ENCODE results near the gene ZCCHC9.
"Not testable (repeated sequence)": the region's sequence is repeated elsewhere in the genome, so short reads cannot be mapped to it uniquely, and the experiment has no call there.

The ZCCHC9 gene

GRCh38 chr5:81308836-81309235 lies 7.4 kb downstream of the ZCCHC9 start:
- DNase-seq (ENCODE audit: low read depth) = no peak

- DNase-seq (ENCODE audit: low read depth) = no peak
These were observed 9.1 kb downstream of the ZCCHC9 start for GRCh38 chr5:81310402-81311063.

GRCh38 chr5:81313278-81313677 lies 11.9 kb downstream of the ZCCHC9 start:
- DNase-seq (ENCODE audit: low read depth) = no peak

DNA sequence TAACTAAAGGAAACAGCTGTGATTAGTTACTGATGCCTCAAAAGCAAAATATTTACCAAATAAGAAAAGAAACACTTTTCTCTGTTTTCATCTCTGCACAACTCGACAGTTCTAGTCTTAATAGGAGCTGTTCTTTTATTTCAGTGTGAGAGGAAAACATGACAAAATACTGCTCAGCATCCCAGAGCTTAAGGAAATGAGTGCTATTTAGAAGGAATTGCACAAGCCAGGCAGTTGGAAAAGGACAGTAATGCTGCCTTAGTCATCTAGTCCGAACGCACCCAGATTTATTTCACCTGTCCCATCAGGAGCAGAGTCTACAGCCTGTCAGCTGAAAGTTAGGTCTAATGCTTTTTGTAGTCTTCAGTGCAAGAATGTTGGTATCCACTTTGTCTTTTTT lies 12.3 kb downstream of the ZCCHC9 start:
- no peak for DNase-seq (ENCODE audit: low read depth)

GRCh38 chr5:81314581-81314980 lies 13.2 kb downstream of the ZCCHC9 start:
- no peak for DNase-seq (ENCODE audit: low read depth)

GRCh38 chr5:81315336-81315735 lies 13.9 kb downstream of the ZCCHC9 start:
- DNase-seq (ENCODE audit: low read depth) = peak; percentile 20

GRCh38 chr5:81315830-81316229 lies 14.4 kb downstream of the ZCCHC9 start:
- DNase-seq (ENCODE audit: low read depth) = no peak

DNA sequence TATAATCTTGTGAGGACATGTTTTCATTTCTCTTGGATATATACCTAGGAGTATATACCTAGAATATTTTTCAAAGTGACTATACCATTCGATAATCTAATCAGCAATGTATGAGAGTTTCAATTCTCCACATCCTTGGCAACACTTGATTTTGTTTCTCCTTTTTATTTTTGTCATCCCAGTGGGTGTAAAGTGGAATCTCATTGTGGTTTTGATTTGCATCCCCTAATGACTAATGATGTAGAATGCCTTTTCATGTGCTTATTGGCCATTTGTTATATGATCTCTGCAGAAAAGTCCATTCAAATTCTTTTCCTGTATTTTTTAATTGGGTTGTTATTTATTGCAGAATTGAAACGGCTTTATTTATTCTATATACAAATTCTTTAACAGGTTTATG lies 15.2 kb downstream of the ZCCHC9 start:
- DNase-seq (ENCODE audit: low read depth) = no peak

- DNase-seq (ENCODE audit: low read depth) = no peak
These were observed 16.1 kb downstream of the ZCCHC9 start for GRCh38 chr5:81317536-81317935.

DNA sequence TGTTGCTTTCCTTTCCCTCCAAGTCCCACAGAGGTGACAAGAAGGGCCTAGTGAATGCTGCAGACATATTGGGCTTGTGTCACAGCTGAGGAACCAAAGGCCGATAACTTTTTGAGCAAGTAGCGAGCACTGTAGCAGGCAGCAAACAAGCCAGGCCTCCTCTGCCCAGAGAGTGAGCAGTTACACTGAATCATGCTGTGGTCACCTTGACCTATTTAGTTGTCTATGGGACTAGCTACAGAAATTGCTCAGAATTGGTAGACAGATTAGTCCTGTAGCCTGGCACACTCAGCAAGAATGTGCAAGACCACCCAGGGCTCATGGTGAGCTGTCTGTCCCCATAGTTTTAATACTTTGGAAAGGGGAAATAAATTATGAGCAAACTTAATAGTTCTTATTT lies 25.2 kb downstream of the ZCCHC9 start:
- no peak for DNase-seq (ENCODE audit: low read depth)

GRCh38 chr5:81334304-81335061 lies 33.1 kb downstream of the ZCCHC9 start:
- no peak for DNase-seq (ENCODE audit: low read depth)

DNA sequence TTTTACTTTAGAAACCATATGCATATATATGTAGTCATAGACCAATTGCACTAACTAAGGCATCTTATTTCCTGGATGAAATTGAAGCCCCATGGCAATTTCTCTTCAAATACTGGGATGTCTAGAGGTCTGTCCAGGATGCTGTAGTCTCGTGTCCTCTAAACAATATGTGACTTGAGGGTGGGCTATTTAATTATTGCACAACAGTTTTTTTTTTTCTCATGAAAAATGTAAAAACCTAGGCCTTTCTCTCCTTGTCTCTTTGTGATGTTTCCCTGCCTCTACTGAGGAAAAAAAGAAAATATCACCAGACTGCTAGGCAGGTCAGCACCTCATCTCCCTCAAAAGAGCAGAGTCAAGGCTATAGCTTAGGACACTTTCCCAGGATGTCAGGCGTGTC lies 34.6 kb downstream of the ZCCHC9 start:
- DNase-seq (ENCODE audit: low read depth) = no peak

GRCh38 chr5:81336556-81336955 lies 35.2 kb downstream of the ZCCHC9 start:
- no peak for DNase-seq (ENCODE audit: low read depth)

- no peak for DNase-seq (ENCODE audit: low read depth)
These were observed 36.4 kb downstream of the ZCCHC9 start for GRCh38 chr5:81337803-81338202.

DNA sequence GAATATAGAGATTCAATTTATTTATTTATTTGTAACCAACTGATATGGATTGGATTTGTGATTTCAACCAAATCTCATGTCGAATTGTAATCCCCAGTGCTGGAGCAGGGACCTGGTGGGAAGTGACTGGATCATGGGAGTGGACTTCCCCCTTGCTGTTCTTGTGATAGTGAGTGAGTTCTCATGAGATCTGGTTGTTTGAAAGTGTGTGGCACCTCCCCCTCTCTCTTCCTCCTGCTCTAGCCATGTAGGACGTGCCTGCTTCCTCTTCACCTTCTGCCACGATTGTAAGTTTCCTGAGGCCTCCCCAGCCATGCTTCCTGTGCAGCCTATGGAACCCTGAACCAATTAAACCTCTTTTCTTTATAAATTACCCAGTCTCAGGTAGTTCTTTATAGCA lies 36.8 kb downstream of the ZCCHC9 start:
- DNase-seq (ENCODE audit: low read depth) = not testable (repeated sequence)

- no peak for DNase-seq (ENCODE audit: low read depth)
These were observed 43.3 kb downstream of the ZCCHC9 start for GRCh38 chr5:81344736-81345135.

DNA sequence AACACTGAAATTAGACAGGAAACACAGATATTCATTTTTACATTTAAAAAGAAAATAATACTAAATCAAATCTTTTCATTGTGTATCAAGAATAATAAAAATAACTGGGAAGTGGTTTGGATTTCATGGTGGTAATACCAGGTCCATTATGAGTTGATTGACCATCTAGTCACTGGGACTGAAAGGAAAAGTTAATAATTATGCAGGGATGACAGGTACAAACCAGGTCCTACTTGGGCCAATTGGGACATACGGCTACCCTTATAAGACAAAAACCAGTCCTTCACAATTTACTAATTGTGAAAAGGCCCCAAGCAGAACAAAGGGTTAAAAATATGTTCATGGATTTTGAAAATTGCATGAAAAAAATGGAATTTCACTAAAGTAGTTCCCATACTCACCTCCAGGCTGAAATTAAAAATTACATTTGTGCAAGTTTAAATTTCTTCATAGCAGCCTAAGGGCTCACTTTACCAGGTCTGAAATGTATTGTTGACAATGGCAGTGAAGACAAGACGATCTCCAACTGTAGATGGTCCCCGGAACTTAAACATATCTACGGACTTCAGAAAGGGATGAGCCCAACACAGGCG lies 44.1 kb downstream of the ZCCHC9 start:
- DNase-seq (ENCODE audit: low read depth) = no peak

- no peak for DNase-seq (ENCODE audit: low read depth)
These were observed 47.8 kb downstream of the ZCCHC9 start for GRCh38 chr5:81349161-81349560.

- no peak for DNase-seq (ENCODE audit: low read depth)
These were observed 49.1 kb downstream of the ZCCHC9 start for GRCh38 chr5:81350507-81350906.

DNA sequence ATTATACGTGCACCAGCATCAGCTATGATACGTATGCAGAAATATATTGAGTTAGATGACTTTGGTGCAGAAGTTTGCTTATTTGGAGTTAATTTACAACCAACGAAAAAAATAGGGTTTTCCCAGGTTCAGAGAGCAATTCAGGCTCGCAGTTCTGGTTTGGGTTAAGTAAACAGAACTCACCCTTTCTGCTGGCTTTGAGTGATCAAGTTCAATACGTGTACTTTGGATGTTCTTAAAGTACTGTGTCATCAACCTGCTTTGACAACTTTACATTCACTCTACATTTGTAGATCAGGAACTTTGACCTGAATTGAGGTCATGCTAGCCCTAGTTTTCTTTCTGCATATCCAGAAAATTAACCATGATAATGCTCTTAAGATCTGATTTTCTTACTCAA lies 51.8 kb downstream of the ZCCHC9 start:
- no peak for DNase-seq (ENCODE audit: low read depth)

- DNase-seq (ENCODE audit: low read depth) = no peak
These were observed 52.7 kb downstream of the ZCCHC9 start for GRCh38 chr5:81354093-81354492.

GRCh38 chr5:81355291-81356251 lies 54.2 kb downstream of the ZCCHC9 start:
- no peak for DNase-seq (ENCODE audit: low read depth)

Data from stromal cell of bone marrow (primary cell).